IPS-11a (cell line): ENCODE results near the gene HPS3.
"Not testable (repeated sequence)": the region's sequence is repeated elsewhere in the genome, so short reads cannot be mapped to it uniquely, and the experiment has no call there.

ENCODE experiments used
- H3K4me3 ChIP-seq: one replicate; pipeline ENCODE4 v1.5.1; 2013; ENCODE audit warnings: low read depth, low read length, control low read depth

HPS3 gene

DNA sequence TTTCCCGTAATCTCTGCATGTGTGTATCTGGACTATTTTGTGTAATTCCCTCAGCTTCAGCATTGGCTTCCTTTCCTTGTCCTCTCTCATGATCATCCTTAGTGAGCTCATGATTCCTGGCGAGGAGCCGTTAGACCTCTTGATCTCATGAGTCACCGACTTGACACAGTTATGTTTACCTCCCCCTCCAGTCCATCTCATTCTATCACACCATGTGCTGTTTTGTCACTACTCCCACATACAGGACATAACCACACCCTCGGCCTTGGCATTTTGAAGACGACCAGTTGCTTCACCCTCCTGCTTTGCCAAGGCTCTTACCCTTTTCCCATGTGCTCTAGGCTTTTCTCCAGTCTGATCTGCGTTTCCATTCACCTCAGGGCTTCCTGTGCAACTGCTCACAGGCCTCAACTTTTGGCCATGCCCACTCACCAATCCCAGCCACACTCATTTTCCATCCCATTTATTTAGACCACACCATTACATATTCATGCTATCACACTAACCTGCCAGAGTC is 50.7 kb downstream of the HPS3 start:
- no peak overlapping the region for H3K4me3 ChIP-seq

DNA sequence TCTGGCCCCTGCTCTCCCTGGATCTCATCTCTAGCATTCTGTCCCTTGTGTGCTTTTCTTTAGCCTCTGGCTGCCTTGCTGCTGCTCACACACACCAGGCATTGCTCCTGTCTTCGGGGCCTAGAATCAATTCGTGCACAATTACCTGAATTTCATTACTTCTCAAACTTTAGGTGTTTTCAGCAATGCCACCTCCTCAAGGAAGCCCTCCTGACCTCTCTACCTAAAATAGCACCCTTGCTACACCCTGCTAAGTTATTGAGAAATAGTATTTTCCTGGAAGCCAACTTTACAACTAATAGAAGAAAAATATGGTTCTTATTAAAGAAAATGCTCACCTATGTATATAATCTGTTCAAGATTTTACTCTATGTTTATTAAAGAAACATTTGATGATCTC is 51.7 kb downstream of the HPS3 start:
- no peak overlapping the region for H3K4me3 ChIP-seq

DNA sequence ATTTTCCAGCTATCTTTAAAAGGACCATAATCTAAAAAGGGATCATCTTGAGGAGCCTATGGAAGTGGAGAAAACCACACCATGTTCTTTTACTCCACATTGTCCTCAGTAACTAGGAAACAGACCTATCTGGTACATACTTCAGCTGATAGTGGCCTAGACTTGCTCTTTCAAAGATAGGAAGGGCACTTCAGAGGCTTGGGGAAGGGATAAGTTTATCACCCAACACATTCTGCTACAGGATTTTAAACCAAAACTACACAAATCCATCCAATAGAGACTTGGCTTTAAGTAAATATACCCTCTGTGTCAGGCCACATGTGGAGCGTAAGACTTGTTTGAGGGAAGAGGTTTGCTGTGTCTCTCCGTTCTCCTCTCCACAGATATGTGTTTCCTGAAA is 56.8 kb downstream of the HPS3 start:
- H3K4me3 ChIP-seq, result no peak overlapping the region

DNA sequence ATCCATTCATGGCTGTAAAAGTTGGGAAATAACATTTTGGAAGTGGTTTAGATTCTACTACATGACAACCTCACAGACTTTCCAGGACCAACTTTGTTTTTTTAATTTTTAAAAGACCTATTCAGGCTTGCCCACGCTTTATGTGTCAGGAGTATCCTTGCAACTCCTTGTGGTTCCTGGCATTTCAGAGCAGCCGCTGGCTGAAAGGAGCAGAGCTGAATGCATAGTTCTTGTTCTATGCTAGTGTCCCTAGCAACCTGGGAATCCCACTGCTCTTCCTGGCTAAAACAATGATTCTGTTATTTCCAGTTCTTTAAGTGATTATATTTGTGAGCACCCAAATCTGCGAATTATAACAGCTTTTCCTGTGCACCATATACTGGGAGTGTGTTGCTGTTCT is 57.3 kb downstream of the HPS3 start:
- no peak overlapping the region for H3K4me3 ChIP-seq

DNA sequence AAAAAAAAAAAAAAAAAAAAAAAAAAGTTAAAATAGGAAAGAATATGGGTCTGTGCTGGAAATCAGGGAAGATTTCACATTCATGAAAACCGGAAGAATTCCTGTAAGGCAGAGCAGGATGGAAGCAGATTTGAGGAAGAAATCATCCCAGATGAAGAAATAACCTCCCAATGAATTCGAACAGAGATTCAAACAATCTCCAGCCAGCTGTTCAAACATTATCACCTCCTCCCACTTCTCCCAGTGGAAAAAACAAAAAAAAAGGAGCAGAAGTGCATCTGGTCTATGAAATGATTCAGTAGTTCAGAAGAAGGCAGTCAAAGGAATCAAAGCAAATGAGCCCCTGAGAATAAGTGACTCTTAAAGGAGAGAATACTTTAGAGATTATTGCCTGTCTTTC is 59.1 kb downstream of the HPS3 start:
- no peak overlapping the region for H3K4me3 ChIP-seq

DNA sequence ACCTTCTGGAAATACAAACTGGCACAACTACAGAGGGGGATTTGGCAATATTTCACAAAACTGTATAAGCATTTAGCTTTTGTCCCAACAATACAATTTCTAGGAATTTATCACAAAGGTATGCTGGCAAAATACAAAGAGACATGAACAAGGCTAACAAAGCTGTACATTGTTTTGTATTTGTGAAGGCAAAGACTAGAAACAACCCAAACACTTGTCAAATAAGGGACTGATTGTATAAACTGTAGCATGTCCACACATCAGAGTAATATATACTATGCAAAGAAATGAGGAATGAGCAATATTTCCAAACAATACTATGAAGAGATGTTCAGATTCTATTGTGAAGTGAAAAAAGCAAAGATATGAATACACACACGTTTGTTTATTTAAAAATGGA is 65.8 kb downstream of the HPS3 start:
- no peak overlapping the region for H3K4me3 ChIP-seq

DNA sequence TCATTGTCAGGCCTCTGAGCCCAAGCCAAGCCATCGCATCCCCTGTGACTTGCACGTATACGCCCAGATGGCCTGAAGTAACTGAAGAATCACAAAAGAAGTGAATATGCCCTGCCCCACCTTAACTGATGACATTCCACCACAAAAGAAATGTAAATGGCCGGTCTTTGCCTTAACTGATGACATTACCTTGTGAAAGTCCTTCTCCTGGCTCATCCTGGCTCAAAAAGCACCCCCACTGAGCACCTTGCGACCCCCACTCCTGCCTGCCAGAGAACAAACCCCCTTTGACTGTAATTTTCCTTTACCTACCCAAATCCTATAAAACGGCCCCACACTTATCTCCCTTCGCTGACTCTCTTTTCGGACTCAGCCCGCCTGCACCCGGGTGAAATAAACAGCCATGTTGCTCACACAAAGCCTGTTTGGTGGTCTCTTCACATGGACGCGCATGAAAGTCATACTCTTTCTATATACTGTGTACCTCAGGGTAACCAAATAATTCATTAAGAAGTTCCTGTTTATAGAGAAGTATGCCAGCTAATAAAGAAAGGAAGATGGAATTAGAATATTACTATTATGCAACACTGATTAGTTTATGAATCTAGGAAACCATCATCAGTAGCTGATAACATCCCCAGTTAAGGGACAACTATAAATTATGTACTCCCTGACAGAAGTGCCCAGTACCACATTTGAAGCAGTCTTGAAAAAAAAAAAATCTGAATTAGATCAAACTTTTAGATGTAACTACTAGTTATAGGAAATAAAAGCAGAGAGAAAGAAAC is 67.6 kb downstream of the HPS3 start:
- not testable (repeated sequence) for H3K4me3 ChIP-seq

DNA sequence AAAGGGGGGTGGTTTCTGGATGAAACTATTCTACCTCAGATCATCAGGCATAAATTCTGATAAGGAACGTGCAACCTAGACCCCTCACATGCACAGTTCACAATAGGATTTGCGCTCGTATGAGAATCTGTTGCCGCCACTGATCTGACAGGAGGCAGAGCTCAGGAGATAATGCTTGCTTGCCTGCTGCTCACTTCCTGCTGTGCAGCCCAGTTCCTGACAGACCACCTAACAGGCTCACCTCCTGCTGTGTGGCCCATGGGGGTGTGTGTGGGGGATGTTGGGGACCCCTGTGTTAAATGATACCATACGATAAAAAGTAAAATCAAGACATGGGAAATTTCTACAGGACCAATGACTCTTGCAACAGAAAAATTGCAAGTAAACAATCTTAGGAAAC is 68.2 kb downstream of the HPS3 start:
- no peak overlapping the region for H3K4me3 ChIP-seq

DNA sequence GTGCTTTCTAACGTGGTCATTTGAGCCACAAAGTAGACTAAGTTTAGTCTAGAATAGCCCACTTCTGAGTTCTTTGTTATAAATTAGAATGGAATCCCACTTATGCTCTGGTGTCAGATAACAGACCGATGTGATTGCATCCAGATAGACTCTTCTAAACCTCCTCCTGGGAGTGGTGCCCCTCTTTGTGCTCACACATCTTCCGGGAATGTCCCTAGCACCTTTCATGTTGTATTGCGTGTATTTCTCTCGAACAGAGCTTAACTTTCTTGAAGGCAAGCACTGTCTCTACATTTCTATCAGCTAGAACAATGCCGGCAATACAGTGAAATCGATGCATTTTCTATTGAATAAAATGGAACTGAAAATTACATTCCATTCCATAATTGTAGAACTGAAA is 69.2 kb downstream of the HPS3 start:
- H3K4me3 ChIP-seq, result no peak overlapping the region

DNA sequence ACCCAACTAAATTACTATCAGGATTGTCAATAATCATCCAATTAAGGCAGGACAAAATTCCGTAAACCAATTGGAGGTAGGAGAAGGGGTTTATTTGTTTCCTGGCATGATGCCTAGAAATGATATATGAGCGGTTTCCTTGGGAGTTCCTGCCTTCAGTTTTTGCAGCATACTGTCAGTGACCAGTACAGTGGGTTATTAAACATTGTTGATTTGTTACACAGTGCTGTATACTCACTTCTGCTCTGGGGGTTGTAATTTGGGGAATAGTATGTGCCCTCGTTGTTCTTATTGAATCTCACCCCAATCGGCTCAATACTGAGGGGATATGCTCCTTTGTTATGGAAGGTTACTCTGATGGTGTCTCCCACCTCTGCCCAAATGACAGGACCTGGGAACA is 70.0 kb downstream of the HPS3 start:
- no peak overlapping the region for H3K4me3 ChIP-seq

DNA sequence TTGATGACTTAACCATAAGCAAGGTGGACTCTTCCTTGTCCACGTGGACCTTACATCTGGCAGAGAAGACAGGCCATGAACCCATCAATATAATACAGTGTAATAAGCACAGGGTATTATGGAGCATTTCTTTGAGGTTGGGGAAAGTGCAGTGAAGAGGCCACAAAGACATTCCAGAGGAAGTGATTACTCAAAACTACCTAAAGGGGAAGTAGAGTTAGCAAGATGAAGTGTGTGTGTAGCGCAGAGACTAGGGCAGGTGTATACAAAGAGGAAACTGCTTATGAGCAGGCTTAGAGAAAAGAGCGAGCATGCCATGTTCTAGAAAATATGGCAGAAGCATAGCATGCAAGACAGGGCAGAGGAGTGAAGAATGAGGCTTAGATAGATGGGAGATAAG is 74.3 kb downstream of the HPS3 start:
- no peak overlapping the region for H3K4me3 ChIP-seq

DNA sequence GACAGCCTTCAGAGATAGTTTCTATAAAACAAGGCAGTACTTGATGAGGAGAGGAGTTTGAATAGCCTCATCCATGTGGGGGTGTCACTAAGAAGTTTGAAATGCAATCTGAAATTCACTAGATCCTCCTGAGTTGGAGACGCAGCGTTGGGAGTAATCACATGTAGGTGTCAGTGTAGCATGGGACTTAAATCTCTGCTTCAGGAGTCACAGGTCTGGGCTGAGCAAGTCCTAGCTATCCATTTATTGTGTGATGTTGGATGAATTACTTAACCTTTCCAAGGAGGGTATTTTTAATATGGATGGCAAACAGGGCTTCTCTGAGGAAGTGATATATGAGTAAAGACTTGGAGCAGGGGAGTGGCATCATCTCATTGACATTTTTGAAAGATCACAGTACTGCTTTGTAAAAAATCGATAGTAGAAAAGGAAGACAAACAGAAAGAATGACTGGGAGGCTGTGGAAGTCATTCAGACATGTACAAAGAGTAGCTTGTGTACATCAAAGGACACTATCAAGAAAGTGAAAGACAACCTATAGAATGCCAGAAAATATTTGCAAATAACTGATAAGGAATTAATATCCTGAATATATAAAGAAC is 75.1 kb downstream of the HPS3 start:
- no peak overlapping the region for H3K4me3 ChIP-seq

DNA sequence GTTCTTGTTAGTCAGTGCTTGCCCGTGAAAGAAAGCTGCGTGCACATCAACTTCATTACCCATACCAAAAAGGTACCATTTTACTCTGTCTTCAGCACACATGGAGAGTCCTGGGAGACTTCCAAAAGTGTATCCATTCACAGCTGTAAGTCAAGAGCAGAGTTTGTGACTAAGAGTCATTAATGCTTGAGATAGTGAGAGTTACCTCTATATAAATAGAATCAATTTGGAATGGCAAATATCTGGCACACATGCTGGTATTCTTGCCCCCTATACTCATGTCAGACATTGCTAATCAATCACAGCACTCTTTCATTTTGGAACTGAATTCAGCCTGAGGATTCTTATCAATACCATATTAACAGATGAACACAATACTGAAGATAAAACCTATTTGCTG is 78.0 kb downstream of the HPS3 start:
- no peak overlapping the region for H3K4me3 ChIP-seq

DNA sequence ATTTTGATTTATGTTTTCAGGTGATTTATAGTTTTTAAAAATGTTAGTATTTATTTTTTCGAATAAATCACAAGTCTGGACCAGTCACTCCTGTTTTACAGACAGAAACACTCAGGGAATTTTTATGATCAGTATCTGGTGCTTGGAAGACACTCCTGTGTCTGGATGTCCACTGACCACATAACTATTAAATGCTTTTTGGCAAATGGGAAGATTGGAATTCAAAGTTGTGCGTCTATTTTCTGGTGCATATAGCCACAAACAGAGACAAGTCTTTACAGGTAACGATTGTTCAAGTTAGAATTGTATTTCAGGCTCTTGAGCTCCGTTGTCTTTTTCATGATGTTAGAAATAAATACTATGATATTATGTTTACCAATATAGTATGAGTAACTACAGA is 80.0 kb downstream of the HPS3 start:
- no peak overlapping the region for H3K4me3 ChIP-seq

DNA sequence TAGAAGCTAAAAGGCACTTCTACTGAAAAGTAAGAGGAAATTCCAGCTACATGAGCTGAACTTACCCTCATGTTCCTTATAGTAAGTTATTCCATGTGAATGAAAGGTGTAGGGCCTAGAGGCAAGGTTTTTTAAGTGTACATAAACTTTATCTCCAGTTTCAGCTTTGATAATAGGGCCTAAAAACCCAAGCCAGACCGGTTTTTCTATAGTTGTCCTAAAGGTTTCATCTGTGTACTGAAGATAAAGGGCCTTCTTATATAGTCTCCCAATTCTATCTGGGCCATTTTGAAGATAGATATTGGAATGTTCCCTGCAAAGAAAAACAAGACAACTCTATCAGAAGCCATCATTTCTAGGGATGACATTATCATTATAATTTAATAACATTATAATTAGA is 82.9 kb downstream of the HPS3 start:
- no peak overlapping the region for H3K4me3 ChIP-seq

DNA sequence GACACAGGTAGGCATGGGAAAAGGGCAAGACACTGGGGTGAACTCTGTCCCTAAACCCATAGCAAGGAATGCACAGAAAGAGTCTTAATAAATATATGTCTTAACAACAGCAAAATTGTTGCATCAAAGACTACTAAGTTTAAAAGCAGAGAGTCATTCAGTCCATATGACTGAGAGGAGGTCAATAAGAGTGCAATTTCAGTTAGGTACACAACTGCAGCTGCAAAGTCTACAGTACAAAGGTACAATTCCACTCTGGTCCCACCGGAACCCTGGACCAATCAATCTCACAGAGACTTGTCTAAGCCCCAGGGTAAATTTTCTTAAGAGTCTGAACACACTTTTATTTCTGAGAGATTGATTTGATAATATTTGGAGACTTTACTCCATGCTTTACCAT is 85.3 kb downstream of the HPS3 start:
- H3K4me3 ChIP-seq, result no peak overlapping the region

DNA sequence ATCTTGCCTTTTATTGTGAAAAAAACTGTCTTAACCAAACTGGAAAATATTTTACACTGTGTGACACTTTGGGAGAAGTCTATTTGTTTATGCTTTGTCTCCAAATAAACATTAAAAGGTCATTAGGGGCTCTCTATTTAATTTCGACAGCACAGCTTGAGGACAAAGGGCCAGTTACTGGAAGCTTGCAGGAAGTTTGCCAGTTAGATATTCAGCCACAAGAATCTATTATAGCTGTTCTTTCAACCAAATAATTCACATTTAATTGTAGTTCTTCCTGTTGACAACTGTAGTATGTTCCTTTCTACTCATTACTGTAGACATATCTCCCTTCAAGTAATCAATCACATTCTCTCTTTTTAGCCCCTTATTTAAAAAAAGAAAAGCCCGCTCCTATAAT is 86.1 kb downstream of the HPS3 start:
- no peak overlapping the region for H3K4me3 ChIP-seq

DNA sequence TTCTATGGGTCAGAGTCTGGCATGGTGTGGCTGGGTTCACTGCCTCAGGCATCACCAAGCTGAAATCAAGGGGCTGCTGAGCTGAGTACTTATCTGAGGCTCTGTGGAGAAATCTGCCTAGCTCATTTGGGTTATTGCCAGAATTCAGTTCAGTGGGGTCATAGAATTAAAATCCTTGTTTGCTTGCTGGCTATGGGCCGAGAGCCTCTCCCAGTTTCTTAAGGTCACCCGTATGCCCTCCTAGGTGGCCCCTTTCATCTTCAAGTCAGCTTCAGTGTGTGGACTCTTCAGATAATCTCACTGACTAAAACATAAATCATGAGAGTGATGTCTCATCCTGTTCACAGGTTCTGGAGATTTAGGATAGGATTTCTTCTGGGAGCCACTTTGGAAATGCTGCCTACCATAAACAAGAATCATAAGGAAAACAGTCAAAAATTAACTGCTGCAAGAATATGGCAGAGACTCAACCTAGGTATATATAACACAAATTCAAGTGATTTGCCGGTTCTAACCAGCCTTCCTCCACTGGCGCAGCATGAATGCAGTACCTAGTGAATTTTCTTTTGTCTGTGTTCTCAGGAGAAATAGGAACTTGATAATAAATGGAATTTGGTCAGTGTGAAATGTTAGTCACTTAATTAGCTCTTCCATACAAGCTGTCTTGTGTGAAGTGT is 86.9 kb downstream of the HPS3 start:
- H3K4me3 ChIP-seq, result no peak overlapping the region

DNA sequence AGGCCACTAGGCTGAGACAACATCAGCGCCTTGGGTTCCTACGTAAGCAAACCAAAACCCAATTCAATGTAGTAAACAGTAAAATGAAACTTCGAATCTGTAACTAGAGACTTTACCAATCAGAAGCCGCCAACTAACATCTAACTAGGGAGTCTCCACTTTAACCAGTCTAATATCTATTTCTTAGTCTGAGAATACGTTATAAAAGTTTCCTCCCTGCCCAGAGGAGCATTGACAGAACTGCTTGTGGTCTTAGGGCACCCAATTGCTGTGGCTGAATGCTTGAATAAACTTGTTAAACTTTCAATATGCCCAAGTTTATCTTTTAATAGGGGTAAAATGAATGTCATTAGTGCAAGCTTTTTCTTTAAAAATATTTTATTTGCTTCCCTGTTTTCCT is 87.9 kb downstream of the HPS3 start:
- no peak overlapping the region for H3K4me3 ChIP-seq

DNA sequence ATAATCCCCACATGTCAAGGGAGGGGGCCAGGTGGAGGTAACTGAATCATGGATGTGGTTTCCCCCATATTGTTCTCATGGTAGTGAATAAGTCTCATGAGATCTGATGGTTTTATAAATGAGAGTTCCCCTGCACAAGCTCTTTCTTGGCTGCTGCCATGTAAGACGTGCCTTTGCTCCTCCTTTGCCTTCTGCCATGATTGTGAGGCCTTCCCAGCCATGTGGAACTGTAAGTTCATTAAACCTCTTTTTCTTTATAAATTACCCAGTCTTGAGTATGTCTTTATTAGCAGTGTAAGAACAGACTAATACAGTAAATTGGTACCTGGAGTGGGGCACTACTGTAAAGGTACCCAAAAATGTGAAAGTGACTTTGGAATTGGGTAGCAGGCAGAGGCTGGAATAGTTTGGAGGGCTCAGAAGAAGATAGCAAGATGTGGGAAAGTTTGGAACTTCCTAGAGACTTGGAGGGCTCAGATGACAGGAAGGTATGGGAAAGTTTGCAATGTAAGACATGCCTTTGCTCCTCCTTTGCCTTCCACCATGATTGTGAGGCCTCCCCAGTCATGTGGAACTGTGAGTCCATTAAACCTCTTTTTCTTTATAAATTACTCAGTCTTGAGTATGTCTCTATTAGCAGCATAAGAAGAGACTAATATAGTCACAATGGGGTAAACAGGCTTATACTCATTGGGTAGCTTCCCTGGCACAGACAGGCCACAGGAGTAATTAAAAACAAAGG is 90.1 kb downstream of the HPS3 start:
- H3K4me3 ChIP-seq, result not testable (repeated sequence)

DNA sequence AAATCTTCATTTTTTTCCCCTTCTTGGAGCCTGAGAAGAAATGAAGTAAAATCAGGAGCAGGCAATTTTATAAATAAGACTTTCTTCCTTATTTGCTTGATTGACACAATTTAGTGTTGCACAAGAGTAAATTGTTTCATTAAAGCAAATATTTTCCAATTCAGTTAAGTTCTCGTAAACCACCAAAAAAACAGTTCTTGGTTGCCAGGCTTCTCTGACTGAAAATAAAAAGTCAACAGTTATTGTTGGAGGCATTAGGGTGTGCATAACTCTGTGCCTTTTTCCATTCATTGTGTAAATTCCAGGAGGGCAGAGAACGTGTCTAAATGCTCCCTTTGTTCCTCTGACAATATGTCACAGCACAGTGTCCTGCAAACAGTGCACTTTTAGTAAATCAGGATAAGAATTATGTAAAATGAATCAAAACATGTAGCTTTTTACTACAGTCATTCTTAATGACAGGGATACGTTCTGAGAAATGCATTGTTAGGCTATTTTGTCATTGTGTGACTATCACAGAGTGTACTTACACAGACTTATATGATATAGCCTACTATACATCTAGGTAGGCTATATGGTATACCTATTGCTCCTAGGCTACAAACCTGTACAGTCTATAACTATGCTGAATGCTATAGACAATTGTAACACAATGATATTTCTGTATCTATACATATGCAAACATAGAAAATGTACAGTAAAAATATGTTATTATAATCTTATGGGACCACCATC is 92.5 kb downstream of the HPS3 start, which contains the start of gene CP:
Gene CP (minus strand): TSS at position 47 of the 735 bp plus-strand sequence. CDS start 37 bp downstream, at position 10.
- no peak within 1 kb of the TSS for H3K4me3 ChIP-seq
